ENCODE results near the gene HTD2. TPM values are rescaled to one million over a fixed set of nuclear protein-coding genes. Genes with fewer than 3 reads are reported as not detected.
"Not testable (repeated sequence)": the region's sequence is repeated elsewhere in the genome, so short reads cannot be mapped to it uniquely, and the experiment has no call there.

Gene HTD2
- total and polyA plus RNA-seq, 9 donors = 7.8 to 12.5 (median 10.3) TPM

DNA sequence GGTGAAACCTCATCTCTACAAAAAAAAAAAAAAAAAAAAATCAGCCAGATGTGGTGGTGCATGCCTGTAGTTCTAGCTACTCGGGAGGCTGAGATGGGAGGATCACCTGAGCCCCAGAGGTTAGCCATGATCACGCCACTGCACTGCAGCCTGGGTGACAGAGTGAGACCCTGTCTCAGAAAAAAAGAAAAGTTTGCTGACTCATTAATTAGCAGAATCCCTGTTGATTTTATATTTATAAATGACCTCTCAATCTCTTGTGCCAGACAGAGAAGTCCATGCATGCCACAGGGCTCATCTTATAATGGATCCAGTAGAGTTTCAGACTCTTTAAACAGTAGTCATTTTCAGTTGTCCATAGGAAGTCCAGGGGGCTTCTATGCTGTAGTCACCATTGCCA lies 35.8 kb upstream of the HTD2 start:
- Histone ChIP-seq H3K36me3 (ENCODE audit: control insufficient read depth, insufficient read depth, low read length) (peaks cover 7% of the 10 kb centered on the region), H3K27me3 (ENCODE audit: control insufficient read depth, insufficient read depth, low read length) (no peaks in the 10 kb centered on the region), H3K4me3 (ENCODE audit: low read length) (no peak overlapping the region), H3K4me1 (ENCODE audit: control insufficient read depth, insufficient read depth, low read length) (no peaks in the 10 kb centered on the region), H3K9me3 (replicated peaks; ENCODE audit: control insufficient read depth, low read depth, low read length) (no peaks in the 10 kb centered on the region), H3K27ac (ENCODE audit: low read length) (no peak overlapping the region)
- 100% methylated on average over 2 of the region's 2 CpGs for WGBS (ENCODE audit: insufficient coverage)
- no peak for DNase-seq

DNA sequence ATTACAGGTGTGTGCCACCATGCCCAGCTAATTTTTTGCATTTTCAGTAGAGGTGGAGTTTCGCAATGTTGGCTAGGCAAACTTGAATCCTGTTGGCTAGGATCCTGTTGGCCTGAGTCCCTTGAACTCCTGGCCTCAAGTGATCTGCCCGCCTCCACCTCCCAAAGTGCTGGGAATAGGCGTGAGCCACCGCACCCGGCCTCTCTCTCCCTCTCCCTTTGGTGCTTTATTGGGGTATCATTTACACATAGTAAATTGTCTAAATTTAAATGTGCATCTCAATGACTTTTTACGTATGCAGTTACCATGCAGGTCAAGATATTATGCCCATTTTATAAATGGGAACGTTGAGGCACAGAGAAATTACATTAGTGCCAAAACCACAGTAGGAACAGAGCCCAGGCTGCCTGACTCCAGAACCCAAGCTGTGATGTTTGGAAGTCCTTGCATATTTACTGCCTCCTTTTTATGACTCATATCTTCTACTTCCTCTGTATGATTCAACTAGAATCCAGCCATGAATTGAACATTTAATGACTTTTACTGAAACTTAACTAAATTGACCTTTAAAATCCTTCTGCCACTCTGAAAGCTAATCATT lies 34.3 kb upstream of the HTD2 start:
- no peak overlapping the region for H3K27ac ChIP-seq (ENCODE audit: low read length)
- H3K9me3 ChIP-seq (replicated peaks; ENCODE audit: control insufficient read depth, low read depth, low read length) = no peaks in the 10 kb centered on the region

DNA sequence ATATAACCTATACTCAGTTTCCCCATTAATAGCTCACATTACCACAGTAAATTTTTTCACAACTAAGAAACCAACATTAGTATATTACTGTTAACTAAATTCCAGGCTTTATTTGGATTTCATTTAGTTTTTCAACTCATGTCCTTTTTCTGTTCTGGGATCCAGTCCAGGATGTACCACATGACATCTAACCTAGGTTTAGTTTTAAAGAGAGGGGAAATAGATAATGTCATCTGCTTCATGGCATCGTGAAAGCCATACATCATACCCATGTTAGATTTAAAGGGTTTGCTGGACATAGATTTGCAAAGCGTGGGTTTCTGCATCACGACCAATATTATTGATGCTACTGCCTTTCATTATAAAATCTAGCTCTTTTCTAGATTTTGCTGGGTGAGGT lies 33.4 kb upstream of the HTD2 start:
- Histone ChIP-seq H3K4me3 (ENCODE audit: low read length) (no peak overlapping the region), H3K27me3 (ENCODE audit: control insufficient read depth, insufficient read depth, low read length) (no peaks in the 10 kb centered on the region), H3K9me3 (replicated peaks; ENCODE audit: control insufficient read depth, low read depth, low read length) (no peaks in the 10 kb centered on the region), H3K27ac (ENCODE audit: low read length) (no peak overlapping the region), H3K36me3 (ENCODE audit: control insufficient read depth, insufficient read depth, low read length) (peaks cover 10% of the 10 kb centered on the region), H3K4me1 (ENCODE audit: control insufficient read depth, insufficient read depth, low read length) (no peaks in the 10 kb centered on the region)
- no CpG with 5 or more reads among the region's 3 CpGs for WGBS (ENCODE audit: insufficient coverage)
- no peak for DNase-seq

More for the DNA sequence above, 34.3 kb upstream of the HTD2 start:
- WGBS (ENCODE audit: insufficient coverage) = 100% methylated on average over 1 of the region's 7 CpGs
- no peak for DNase-seq
- Histone ChIP-seq H3K27me3 (ENCODE audit: control insufficient read depth, insufficient read depth, low read length) (no peaks in the 10 kb centered on the region), H3K36me3 (ENCODE audit: control insufficient read depth, insufficient read depth, low read length) (peaks cover 10% of the 10 kb centered on the region), H3K4me3 (ENCODE audit: low read length) (no peak overlapping the region), H3K4me1 (ENCODE audit: control insufficient read depth, insufficient read depth, low read length) (no peaks in the 10 kb centered on the region)

DNA sequence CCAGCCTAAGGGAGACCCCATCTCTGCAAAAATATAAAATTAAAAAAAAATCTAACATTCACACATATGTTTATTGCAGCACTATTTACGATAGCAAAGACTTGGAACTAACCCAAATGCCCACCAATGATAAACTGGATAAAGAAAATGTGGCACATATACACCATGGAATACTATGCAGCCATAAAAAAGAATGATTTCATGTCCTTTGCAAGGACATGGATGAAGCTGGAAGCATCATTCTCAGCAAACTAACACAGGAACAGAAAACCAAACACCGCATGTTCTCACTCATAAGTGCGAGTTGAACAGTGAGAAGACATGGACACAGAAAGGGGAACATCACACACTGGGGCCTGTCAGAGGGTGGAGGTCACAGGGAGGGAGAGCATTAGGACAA lies 33.0 kb upstream of the HTD2 start:
- not testable (repeated sequence) for H3K27ac ChIP-seq (ENCODE audit: low read length)

DNA sequence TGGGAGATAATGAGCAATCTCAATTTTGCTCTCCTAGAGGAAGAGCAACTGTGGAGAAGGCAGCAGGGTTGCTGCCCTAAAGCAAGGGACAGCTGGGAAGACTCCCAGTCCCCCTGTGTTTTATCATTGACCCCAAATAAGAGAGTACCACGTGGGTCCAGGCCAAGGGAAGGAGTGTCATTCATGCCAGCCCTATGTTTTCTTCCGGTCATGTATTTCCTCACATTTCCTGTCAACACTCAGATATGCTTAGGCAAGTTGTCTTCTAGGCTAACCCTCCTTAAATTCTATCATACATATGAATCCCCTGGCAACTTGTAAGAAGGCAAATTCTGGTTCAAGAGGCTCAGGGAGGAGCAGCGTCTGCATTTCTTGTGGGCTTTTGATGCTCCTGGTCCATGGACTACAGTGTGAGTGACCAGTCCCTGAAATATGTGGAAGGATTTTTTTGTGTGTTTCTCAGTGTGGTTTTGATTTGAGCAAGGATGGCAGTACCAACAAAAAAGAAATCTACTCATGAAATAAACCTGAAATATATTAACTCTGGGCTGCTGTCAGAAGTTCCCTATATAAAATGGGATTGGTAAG lies 32.2 kb upstream of the HTD2 start:
- Histone ChIP-seq H3K27ac (ENCODE audit: low read length) (no peak overlapping the region), H3K4me1 (ENCODE audit: control insufficient read depth, insufficient read depth, low read length) (no peaks in the 10 kb centered on the region), H3K9me3 (replicated peaks; ENCODE audit: control insufficient read depth, low read depth, low read length) (no peaks in the 10 kb centered on the region), H3K4me3 (ENCODE audit: low read length) (no peak overlapping the region), H3K27me3 (ENCODE audit: control insufficient read depth, insufficient read depth, low read length) (no peaks in the 10 kb centered on the region), H3K36me3 (ENCODE audit: control insufficient read depth, insufficient read depth, low read length) (peaks cover 8% of the 10 kb centered on the region)
- 58% methylated on average over 3 of the region's 3 CpGs for WGBS (ENCODE audit: insufficient coverage)
- no peak for DNase-seq

More for the DNA sequence above, 33.0 kb upstream of the HTD2 start:
- not testable (repeated sequence) for H3K27me3 ChIP-seq (ENCODE audit: control insufficient read depth, insufficient read depth, low read length); H3K9me3 ChIP-seq (replicated peaks; ENCODE audit: control insufficient read depth, low read depth, low read length); H3K36me3 ChIP-seq (ENCODE audit: control insufficient read depth, insufficient read depth, low read length); DNase-seq; H3K4me1 ChIP-seq (ENCODE audit: control insufficient read depth, insufficient read depth, low read length); H3K4me3 ChIP-seq (ENCODE audit: low read length)
- no CpG with 5 or more reads among the region's 3 CpGs for WGBS (ENCODE audit: insufficient coverage)

DNA sequence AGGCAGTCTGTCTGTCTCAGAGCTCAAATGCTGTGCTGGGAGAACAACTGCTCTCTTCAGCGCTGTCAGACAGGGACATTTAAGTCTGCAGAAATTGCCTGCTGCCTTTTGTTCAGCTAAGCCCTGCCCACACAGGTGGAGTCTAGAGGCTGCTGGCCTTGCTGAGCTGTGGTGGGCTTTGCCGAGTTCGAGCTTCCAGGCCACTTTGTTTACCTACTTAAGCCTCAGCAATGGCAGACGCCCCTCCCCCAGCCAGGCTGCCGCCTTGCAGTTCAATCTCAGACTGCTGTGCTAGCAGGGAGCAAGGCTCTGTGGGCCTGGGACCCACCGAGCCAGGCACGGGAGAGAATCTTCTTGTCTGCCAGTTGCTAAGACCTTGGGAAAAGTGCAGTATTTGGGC lies 25.3 kb upstream of the HTD2 start:
- peaks cover 9% of the 10 kb centered on the region for H3K36me3 ChIP-seq (ENCODE audit: control insufficient read depth, insufficient read depth, low read length)
- no peaks in the 10 kb centered on the region for H3K9me3 ChIP-seq (replicated peaks; ENCODE audit: control insufficient read depth, low read depth, low read length)
- no peak overlapping the region for H3K27ac ChIP-seq (ENCODE audit: low read length)
- DNase-seq = no peak
- H3K4me1 ChIP-seq (ENCODE audit: control insufficient read depth, insufficient read depth, low read length) = peaks cover 4% of the 10 kb centered on the region
- no peak overlapping the region for H3K4me3 ChIP-seq (ENCODE audit: low read length)
- WGBS (ENCODE audit: insufficient coverage) = 81% methylated on average over 7 of the region's 7 CpGs
- no peaks in the 10 kb centered on the region for H3K27me3 ChIP-seq (ENCODE audit: control insufficient read depth, insufficient read depth, low read length)

DNA sequence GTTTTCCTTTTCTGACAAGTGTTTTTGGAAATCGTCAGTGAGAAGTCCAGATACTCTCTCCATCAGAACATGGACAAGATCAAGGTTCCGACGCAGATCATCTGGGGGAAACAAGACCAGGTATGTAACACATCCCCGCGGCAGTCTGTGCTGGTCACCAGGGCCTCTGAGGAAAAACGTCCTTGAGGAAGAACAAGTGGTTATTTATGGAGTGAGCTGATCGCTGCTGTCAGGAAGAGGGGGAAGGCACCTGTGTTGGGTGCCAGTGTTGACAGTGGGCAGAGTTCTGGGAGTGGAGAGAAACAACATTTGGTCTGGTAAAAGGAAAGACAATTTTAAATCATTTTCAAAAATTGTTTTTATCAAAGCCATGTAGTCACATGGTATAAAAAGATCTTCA lies 21.0 kb upstream of the HTD2 start:
- no peaks in the 10 kb centered on the region for H3K27me3 ChIP-seq (ENCODE audit: control insufficient read depth, insufficient read depth, low read length)
- H3K4me1 ChIP-seq (ENCODE audit: control insufficient read depth, insufficient read depth, low read length) = peaks cover 21% of the 10 kb centered on the region
- no peak overlapping the region for H3K27ac ChIP-seq (ENCODE audit: low read length)
- 67% methylated on average over 3 of the region's 7 CpGs for WGBS (ENCODE audit: insufficient coverage)
- H3K4me3 ChIP-seq (ENCODE audit: low read length) = no peak overlapping the region
- H3K36me3 ChIP-seq (ENCODE audit: control insufficient read depth, insufficient read depth, low read length) = peaks cover 9% of the 10 kb centered on the region
- no peak for DNase-seq
- H3K9me3 ChIP-seq (replicated peaks; ENCODE audit: control insufficient read depth, low read depth, low read length) = no peaks in the 10 kb centered on the region

DNA sequence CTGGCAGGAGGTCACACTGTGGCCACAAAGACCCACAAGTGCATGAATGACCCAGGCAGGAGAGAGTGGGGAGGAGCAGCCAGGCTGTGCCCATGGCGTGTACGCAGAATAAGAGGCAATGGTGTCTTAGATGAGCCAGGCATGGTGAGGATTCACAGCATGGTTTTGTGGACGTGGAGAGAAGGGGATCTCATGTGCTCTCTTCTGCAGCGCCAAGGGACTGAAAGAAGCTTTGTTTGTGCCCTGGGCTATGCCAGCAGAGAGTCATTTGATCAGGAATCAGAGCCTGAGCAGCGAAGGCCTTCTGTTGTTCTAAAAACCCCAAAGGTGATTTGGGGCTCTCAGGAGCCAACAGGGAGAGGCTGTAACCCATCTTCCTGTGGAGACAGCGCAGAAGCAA lies 19.0 kb upstream of the HTD2 start:
- no peak for DNase-seq
- Histone ChIP-seq H3K36me3 (ENCODE audit: control insufficient read depth, insufficient read depth, low read length) (peaks cover 9% of the 10 kb centered on the region), H3K27ac (ENCODE audit: low read length) (peak overlapping the region; percentile 51), H3K4me3 (ENCODE audit: low read length) (no peak overlapping the region), H3K9me3 (replicated peaks; ENCODE audit: control insufficient read depth, low read depth, low read length) (no peaks in the 10 kb centered on the region), H3K4me1 (ENCODE audit: control insufficient read depth, insufficient read depth, low read length) (peaks cover 21% of the 10 kb centered on the region), H3K27me3 (ENCODE audit: control insufficient read depth, insufficient read depth, low read length) (no peaks in the 10 kb centered on the region)
- 85% methylated on average over 6 of the region's 6 CpGs for WGBS (ENCODE audit: insufficient coverage)

DNA sequence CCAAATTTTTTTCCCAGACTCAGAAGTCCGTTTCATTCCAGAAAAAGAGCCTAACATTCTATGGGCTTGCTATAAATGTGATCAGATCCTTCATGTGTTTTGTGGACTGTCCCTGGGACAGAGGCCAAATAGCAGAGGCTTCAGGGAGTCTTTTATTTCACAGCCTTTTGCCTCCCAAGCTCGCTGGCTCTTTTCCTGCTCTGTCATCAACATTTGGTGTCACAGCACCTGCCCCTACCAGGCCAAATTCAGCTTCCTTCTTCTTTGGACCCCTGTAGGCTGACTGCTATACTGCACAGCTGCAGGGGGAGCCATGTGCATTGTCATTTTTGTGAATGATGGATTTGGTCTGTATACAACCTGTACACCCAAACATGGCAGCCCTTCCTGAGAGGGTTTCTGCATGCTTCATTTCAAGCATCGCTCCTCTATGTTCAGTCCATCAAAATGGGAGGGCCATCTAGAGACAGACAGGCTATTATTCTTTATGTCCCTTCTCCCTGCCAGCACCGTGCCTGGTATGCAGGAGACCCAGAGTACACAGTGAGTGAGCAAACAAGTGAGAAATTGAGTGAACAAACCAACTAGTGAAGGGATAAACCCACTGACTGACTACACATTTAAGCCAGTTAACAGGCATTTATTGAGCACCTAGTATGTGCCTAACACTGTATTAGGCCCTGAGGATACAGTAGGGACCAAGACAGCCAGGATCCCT lies 18.1 kb upstream of the HTD2 start:
- no peak overlapping the region for H3K4me3 ChIP-seq (ENCODE audit: low read length)

DNA sequence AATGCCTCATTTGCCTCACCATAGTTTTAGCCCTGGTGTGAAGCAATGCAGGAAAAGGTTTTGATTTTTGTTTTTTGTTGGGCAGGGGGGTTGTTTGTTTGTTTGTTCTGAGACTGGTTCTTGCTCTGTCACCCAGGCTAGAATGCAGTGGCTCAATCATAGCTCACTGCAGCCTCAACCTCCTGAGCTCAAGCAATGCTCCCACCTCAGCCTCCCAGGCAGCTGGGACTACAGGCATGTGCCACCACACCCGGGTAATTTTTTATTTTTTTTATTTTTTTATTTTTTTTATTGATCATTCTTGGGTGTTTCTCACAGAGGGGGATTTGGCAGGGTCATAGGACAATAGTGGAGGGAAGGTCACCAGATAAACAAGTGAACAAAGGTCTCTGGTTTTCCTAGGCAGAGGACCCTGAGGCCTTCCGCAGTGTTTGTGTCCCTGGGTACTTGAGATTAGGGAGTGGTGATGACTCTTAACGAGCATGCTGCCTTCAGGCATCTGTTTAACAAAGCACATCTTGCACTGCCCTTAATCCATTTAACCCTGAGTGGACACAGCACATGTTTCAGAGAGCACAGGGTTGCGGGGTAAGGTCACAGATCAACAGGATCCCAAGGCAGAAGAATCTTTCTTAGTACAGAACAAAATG lies 17.2 kb upstream of the HTD2 start:
- no CpG with 5 or more reads among the region's 4 CpGs for WGBS (ENCODE audit: insufficient coverage)

More for the DNA sequence above, 18.1 kb upstream of the HTD2 start:
- no peaks in the 10 kb centered on the region for H3K27me3 ChIP-seq (ENCODE audit: control insufficient read depth, insufficient read depth, low read length)
- H3K36me3 ChIP-seq (ENCODE audit: control insufficient read depth, insufficient read depth, low read length) = peaks cover 4% of the 10 kb centered on the region
- H3K27ac ChIP-seq (ENCODE audit: low read length) = peak overlapping the region; percentile 51
- DNase-seq = peak; percentile 81
- H3K9me3 ChIP-seq (replicated peaks; ENCODE audit: control insufficient read depth, low read depth, low read length) = no peaks in the 10 kb centered on the region
- WGBS (ENCODE audit: insufficient coverage) = 60% methylated on average over 2 of the region's 4 CpGs
- H3K4me1 ChIP-seq (ENCODE audit: control insufficient read depth, insufficient read depth, low read length) = peaks cover 21% of the 10 kb centered on the region

More for the DNA sequence above, 17.2 kb upstream of the HTD2 start:
- not testable (repeated sequence) for H3K9me3 ChIP-seq (replicated peaks; ENCODE audit: control insufficient read depth, low read depth, low read length); H3K27ac ChIP-seq (ENCODE audit: low read length); DNase-seq; H3K4me3 ChIP-seq (ENCODE audit: low read length); H3K36me3 ChIP-seq (ENCODE audit: control insufficient read depth, insufficient read depth, low read length); H3K27me3 ChIP-seq (ENCODE audit: control insufficient read depth, insufficient read depth, low read length)
- H3K4me1 ChIP-seq (ENCODE audit: control insufficient read depth, insufficient read depth, low read length) = peaks cover 22% of the 10 kb centered on the region

All from muscle of leg (tissue), 11 donors.